Measurements from ENCODE around the gene CLCN4. TPM values are rescaled to one million over a fixed set of nuclear protein-coding genes. Genes with fewer than 3 reads are reported as not detected.

The CLCN4 gene
- polyA plus RNA-seq, 3 donors: 0.27 to 1.9 (median 1.3) TPM

- Mint-ChIP-seq H3K4me3 (no peak overlapping the region), H3K4me1 (peaks cover 9% of the 10 kb centered on the region), H3K9me3 (peaks cover 0 to 12% (median 3%) of the 10 kb centered on the region in 7 donors), H3K36me3 (peaks cover 58 to 67% of the 10 kb centered on the region in 2 donors), H3K27ac (peak overlapping the region in 1 of 7 donors; percentile 6), H3K27me3 (ENCODE audit: low read depth in 3 of 3) (peaks cover 0 to 8% (median 3%) of the 10 kb centered on the region in 3 donors)
- intact Hi-C loops (cut with micrococcal nuclease): no loop called here
- Histone ChIP-seq H3K4me2 (replicated peaks; ENCODE audit: extremely low read depth, low read length, poor library complexity, severe bottlenecking) (no peak overlapping the region), H3K9me3 (replicated peaks in 1 of 2; ENCODE audit: control insufficient read depth in 1 of 2, insufficient read depth in 1 of 2, low read length in 2 of 2) (no peaks in the 10 kb centered on the region), H2AFZ (ENCODE audit: insufficient read depth, low read depth, low read length, poor library complexity, severe bottlenecking) (no peak overlapping the region), H3K9ac (ENCODE audit: insufficient read depth, low read length, poor library complexity, severe bottlenecking) (no peak overlapping the region), H3K4me1 (ENCODE audit: control insufficient read depth in 1 of 2, insufficient read depth in 2 of 2, low read length in 2 of 2) (no peaks in the 10 kb centered on the region), H3K27me3 (ENCODE audit: control insufficient read depth in 2 of 2, insufficient read depth in 2 of 2, low read length in 2 of 2) (no peaks in the 10 kb centered on the region), H3K79me2 (ENCODE audit: insufficient read depth, low read length) (no peaks in the 10 kb centered on the region), H3K4me3 (replicated peaks in 1 of 3; ENCODE audit: low read depth in 2 of 3, low read length in 3 of 3) (no peak overlapping the region), H3K36me3 (replicated peaks in 1 of 2; ENCODE audit: control insufficient read depth in 1 of 2, insufficient read depth in 2 of 2, low read length in 2 of 2) (peaks cover 7 to 29% of the 10 kb centered on the region in 2 donors), H3K27ac (ENCODE audit: low read depth in 1 of 2, low read length in 2 of 2) (no peak overlapping the region), H4K20me1 (ENCODE audit: insufficient read depth, low read length) (no peaks in the 10 kb centered on the region)
- WGBS (ENCODE audit: insufficient coverage): no CpG with 5 or more reads among the region's 3 CpGs
- DNase-seq: no peak
- no peak for TF ChIP-seq CTCF (IDR thresholded peaks at IDR 0.05)
These were observed 26.4 kb upstream of the CLCN4 start for GRCh38 chrX:10130354-10130753.

- no peak overlapping the region for H3K27ac ChIP-seq (ENCODE audit: low read depth in 1 of 2, low read length in 2 of 2)
- Mint-ChIP-seq H3K27ac (no peak overlapping the region), H3K27me3 (ENCODE audit: low read depth in 3 of 3) (peaks cover 0 to 8% (median 0%) of the 10 kb centered on the region in 3 donors), H3K36me3 (peaks cover 50 to 58% of the 10 kb centered on the region in 2 donors), H3K4me3 (no peak overlapping the region), H3K9me3 (peaks cover 0 to 12% (median 0%) of the 10 kb centered on the region in 7 donors), H3K4me1 (peaks cover 9% of the 10 kb centered on the region)
- H3K4me2 ChIP-seq (replicated peaks; ENCODE audit: extremely low read depth, low read length, poor library complexity, severe bottlenecking): no peak overlapping the region
- H2AFZ ChIP-seq (ENCODE audit: insufficient read depth, low read depth, low read length, poor library complexity, severe bottlenecking): no peak overlapping the region
- WGBS (ENCODE audit: insufficient coverage): no CpG with 5 or more reads among the region's 20 CpGs
- no peaks in the 10 kb centered on the region for H3K79me2 ChIP-seq (ENCODE audit: insufficient read depth, low read length)
- H3K4me3 ChIP-seq (replicated peaks in 1 of 3; ENCODE audit: low read depth in 2 of 3, low read length in 3 of 3): no peak overlapping the region
- no peak for DNase-seq
- H3K36me3 ChIP-seq (replicated peaks in 1 of 2; ENCODE audit: control insufficient read depth in 1 of 2, insufficient read depth in 2 of 2, low read length in 2 of 2): peaks cover 7 to 44% of the 10 kb centered on the region in 2 donors
- H3K9ac ChIP-seq (ENCODE audit: insufficient read depth, low read length, poor library complexity, severe bottlenecking): no peak overlapping the region
- intact Hi-C loops (cut with micrococcal nuclease): no loop called here
- H3K27me3 ChIP-seq (ENCODE audit: control insufficient read depth in 2 of 2, insufficient read depth in 2 of 2, low read length in 2 of 2): no peaks in the 10 kb centered on the region
- H3K4me1 ChIP-seq (ENCODE audit: control insufficient read depth in 1 of 2, insufficient read depth in 2 of 2, low read length in 2 of 2): no peaks in the 10 kb centered on the region
- no peaks in the 10 kb centered on the region for H4K20me1 ChIP-seq (ENCODE audit: insufficient read depth, low read length)
- no peaks in the 10 kb centered on the region for H3K9me3 ChIP-seq (replicated peaks in 1 of 2; ENCODE audit: control insufficient read depth in 1 of 2, insufficient read depth in 1 of 2, low read length in 2 of 2)
- no peak for TF ChIP-seq CTCF (IDR thresholded peaks at IDR 0.05)
These were observed 22.6 kb upstream of the CLCN4 start for GRCh38 chrX:10133980-10134676.
